DND-41 (cell line): ENCODE results near the gene ERBB4.

Experiments
- ATAC-seq: fragments of 200-7000 bp; cut with Tn5 transposase; 3 replicates; pipeline ENCODE4 v1.9.1; 2021; ENCODE audit warnings: low read depth; ENCODE audit not compliant: insufficient read depth
- DNase-seq: peaks from one replicate; pipeline ENCODE4 v3.0.0-alpha.2; 2020
- H2AFZ ChIP-seq: 2 replicates; pipeline ENCODE4 v1.6.0; 2012; ENCODE audit warnings: low read depth, low read length
- H3K27ac ChIP-seq: 2 replicates; pipeline ENCODE4 v1.5.1; 2012; ENCODE audit warnings: low read length, inconsistent platforms
- H3K27me3 ChIP-seq: fragments of 200-600 bp; sonication (generic); 2 replicates; pipeline ENCODE4 v1.6.0; 2012; ENCODE audit warnings: low read length, mild to moderate bottlenecking, inconsistent platforms; ENCODE audit not compliant: insufficient read depth, poor library complexity
- H3K36me3 ChIP-seq: 2 replicates; pipeline ENCODE4 v1.5.1; 2012; ENCODE audit warnings: low read length, inconsistent platforms; ENCODE audit not compliant: insufficient read depth
- H3K4me1 ChIP-seq: 2 replicates; pipeline ENCODE4 v1.5.1; 2012; ENCODE audit warnings: mild to moderate bottlenecking, low read length; ENCODE audit not compliant: insufficient read depth
- H3K4me2 ChIP-seq: 2 replicates; pipeline ENCODE4 v1.6.0; 2012; ENCODE audit warnings: mild to moderate bottlenecking, moderate library complexity, low read length, inconsistent platforms; ENCODE audit not compliant: insufficient read depth
- H3K4me3 ChIP-seq, 2 experiments: fragments of 200-600 bp in 1 of 2; shearing (Covaris generic) in 1 of 2; 2 replicates each; pipeline ENCODE4 v1.5.1; 2012 to 2016; ENCODE audit warnings: inconsistent platforms in 2 of 2, low read length in 2 of 2, mild to moderate bottlenecking in 2 of 2, low read depth in 1 of 2, moderate library complexity in 1 of 2
- H3K79me2 ChIP-seq: 2 replicates; pipeline ENCODE4 v1.6.0; 2012; ENCODE audit warnings: low read length, inconsistent platforms; ENCODE audit not compliant: insufficient read depth
- H3K9ac ChIP-seq: 2 replicates; pipeline ENCODE4 v1.6.0; 2012; ENCODE audit warnings: low read depth, mild to moderate bottlenecking, inconsistent platforms, low read length, moderate library complexity
- H3K9me3 ChIP-seq: 2 replicates; pipeline ENCODE4 v1.5.1; 2012; ENCODE audit warnings: low read length, moderate library complexity, mild to moderate bottlenecking, inconsistent platforms; ENCODE audit not compliant: insufficient read depth, severe bottlenecking
- H4K20me1 ChIP-seq: 2 replicates; pipeline ENCODE4 v1.6.0; 2012; ENCODE audit warnings: low read length; ENCODE audit not compliant: insufficient read depth
- EZH2 ChIP-seq: IDR thresholded peaks from 3 replicates; pipeline ENCODE4 v1.6.1; 2012; ENCODE audit warnings: borderline replicate concordance, low read depth, mild to moderate bottlenecking, moderate library complexity, low read length, inconsistent platforms; ENCODE audit not compliant: severe bottlenecking
- TF ChIP-seq, protein P1 (sequence below): IDR thresholded peaks from 2 replicates; pipeline ENCODE4 v1.5.1; 2012; ENCODE audit warnings: borderline replicate concordance, low read length, moderate library complexity, mild to moderate bottlenecking; ENCODE audit not compliant: poor library complexity, severe bottlenecking; ENCODE audit errors: extremely low read depth

The ERBB4 gene

DNA sequence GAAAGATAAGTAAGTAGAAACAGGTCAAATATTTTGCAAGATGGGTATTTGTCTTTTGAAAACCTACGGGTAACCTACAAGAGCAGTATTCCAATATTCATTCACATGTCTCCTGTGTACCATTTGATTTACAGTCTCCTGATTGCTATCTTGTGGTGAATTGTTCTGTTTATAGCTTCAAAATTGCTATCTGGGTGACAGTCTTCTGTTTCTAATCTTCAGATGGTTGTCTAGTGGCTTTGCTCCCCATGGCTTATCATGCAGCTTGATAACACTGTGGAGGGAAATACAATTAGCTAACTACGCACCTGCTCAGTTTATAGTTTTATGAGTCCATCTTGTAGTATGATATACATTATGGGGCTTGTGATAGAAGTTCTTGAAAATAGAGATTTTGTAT is 1165.4 kb downstream of the ERBB4 start:
- DNase-seq (no peak), ATAC-seq (no peak)
- H3K4me3 ChIP-seq, result no peak overlapping the region
- H3K79me2 ChIP-seq, result no peaks in the 10 kb centered on the region
- H3K9me3 ChIP-seq, result no peaks in the 10 kb centered on the region
- H3K4me1 ChIP-seq, result no peaks in the 10 kb centered on the region
- no peak overlapping the region for H3K4me2 ChIP-seq
- H3K27ac ChIP-seq, result no peak overlapping the region
- no peak overlapping the region for H2AFZ ChIP-seq
- H4K20me1 ChIP-seq, result no peaks in the 10 kb centered on the region
- no peak for TF ChIP-seq EZH2
- TF ChIP-seq, protein P1, sequence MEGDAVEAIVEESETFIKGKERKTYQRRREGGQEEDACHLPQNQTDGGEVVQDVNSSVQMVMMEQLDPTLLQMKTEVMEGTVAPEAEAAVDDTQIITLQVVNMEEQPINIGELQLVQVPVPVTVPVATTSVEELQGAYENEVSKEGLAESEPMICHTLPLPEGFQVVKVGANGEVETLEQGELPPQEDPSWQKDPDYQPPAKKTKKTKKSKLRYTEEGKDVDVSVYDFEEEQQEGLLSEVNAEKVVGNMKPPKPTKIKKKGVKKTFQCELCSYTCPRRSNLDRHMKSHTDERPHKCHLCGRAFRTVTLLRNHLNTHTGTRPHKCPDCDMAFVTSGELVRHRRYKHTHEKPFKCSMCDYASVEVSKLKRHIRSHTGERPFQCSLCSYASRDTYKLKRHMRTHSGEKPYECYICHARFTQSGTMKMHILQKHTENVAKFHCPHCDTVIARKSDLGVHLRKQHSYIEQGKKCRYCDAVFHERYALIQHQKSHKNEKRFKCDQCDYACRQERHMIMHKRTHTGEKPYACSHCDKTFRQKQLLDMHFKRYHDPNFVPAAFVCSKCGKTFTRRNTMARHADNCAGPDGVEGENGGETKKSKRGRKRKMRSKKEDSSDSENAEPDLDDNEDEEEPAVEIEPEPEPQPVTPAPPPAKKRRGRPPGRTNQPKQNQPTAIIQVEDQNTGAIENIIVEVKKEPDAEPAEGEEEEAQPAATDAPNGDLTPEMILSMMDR, result no peak
- H3K9ac ChIP-seq, result no peak overlapping the region
- peaks cover 3% of the 10 kb centered on the region for H3K27me3 ChIP-seq
- H3K36me3 ChIP-seq, result no peaks in the 10 kb centered on the region

DNA sequence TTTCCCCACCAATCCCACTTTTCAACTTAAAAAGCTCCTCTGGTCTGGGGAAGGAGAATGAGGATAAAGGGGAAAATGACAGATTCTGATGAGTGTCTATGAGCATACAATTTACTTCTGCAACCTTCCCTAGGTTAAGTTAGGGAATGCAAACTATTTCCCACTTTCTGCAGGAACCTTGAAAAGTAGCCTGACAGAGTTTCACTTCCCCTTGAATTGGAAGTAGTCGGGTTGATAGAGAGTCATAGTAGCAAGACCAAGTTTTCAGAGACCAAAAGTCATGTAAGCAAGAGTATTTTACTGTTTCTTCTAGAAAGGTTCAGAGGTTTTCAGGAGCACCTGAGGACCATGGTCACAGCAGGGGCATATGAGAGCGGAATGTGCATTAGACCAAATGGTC is 1167.1 kb downstream of the ERBB4 start:
- no peak for TF ChIP-seq EZH2
- TF ChIP-seq, protein P1, result no peak
- H3K79me2 ChIP-seq, result no peaks in the 10 kb centered on the region
- H4K20me1 ChIP-seq, result no peaks in the 10 kb centered on the region
- no peak overlapping the region for H3K4me2 ChIP-seq
- DNase-seq, result no peak
- no peaks in the 10 kb centered on the region for H3K4me1 ChIP-seq
- H3K27ac ChIP-seq, result no peak overlapping the region
- H3K9ac ChIP-seq, result no peak overlapping the region
- H3K27me3 ChIP-seq, result no peaks in the 10 kb centered on the region
- H3K36me3 ChIP-seq, result no peaks in the 10 kb centered on the region
- no peak overlapping the region for H2AFZ ChIP-seq
- no peak for ATAC-seq
- H3K4me3 ChIP-seq, result no peak overlapping the region
- H3K9me3 ChIP-seq, result no peaks in the 10 kb centered on the region

DNA sequence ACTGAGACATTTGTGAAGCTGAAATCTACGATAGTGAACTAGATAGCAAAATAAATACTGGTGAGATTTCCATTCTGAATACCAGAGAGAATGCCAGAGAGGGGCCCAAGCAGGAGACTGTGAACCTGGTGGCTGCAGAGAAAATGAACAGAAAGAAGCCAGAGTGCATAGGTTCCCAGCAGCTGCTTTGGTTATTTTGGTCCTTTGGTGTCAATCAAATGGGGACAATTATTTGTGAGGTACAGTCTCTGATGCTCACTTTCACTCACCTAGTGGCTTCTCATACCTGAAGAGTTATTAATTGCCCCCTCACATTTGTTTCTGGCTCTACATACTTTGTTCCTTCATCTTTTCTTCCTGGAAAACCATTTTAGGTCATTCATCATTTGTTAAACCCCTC is 1170.1 kb downstream of the ERBB4 start:
- no peaks in the 10 kb centered on the region for H3K36me3 ChIP-seq
- H3K4me2 ChIP-seq, result no peak overlapping the region
- H4K20me1 ChIP-seq, result no peaks in the 10 kb centered on the region
- no peak for ATAC-seq
- no peak for DNase-seq
- H3K4me1 ChIP-seq, result no peaks in the 10 kb centered on the region
- no peak overlapping the region for H2AFZ ChIP-seq
- H3K27ac ChIP-seq, result no peak overlapping the region
- no peak overlapping the region for H3K9ac ChIP-seq
- no peaks in the 10 kb centered on the region for H3K79me2 ChIP-seq
- H3K4me3 ChIP-seq, result no peak overlapping the region
- H3K27me3 ChIP-seq, result no peaks in the 10 kb centered on the region
- H3K9me3 ChIP-seq, result no peaks in the 10 kb centered on the region
- TF ChIP-seq, protein P1, result no peak
- TF ChIP-seq EZH2, result no peak

- no peaks in the 10 kb centered on the region for H3K27me3 ChIP-seq
- H3K9ac ChIP-seq, result no peak overlapping the region
- no peak overlapping the region for H3K4me3 ChIP-seq
- no peaks in the 10 kb centered on the region for H3K9me3 ChIP-seq
- H3K36me3 ChIP-seq, result no peaks in the 10 kb centered on the region
- no peaks in the 10 kb centered on the region for H3K79me2 ChIP-seq
- H3K27ac ChIP-seq, result no peak overlapping the region
- ATAC-seq (no peak), DNase-seq (no peak)
- H4K20me1 ChIP-seq, result no peaks in the 10 kb centered on the region
- H2AFZ ChIP-seq, result no peak overlapping the region
- TF ChIP-seq, protein P1, result no peak
- TF ChIP-seq EZH2, result no peak
- no peak overlapping the region for H3K4me2 ChIP-seq
- no peaks in the 10 kb centered on the region for H3K4me1 ChIP-seq
Measured at GRCh38 chr2:211367711-211368110, 1170.9 kb downstream of the ERBB4 start.
